HEK293T (cell line): ENCODE results near the gene GRK7.

Experiments
- CTBP1 ChIP-seq: fragments of 450-650 bp; IDR thresholded peaks from 2 replicates; pipeline ENCODE4 v1.6.1; 2016; ENCODE audit warnings: borderline replicate concordance
- ELF4 ChIP-seq: fragments of 450-650 bp; IDR thresholded peaks from 2 replicates; pipeline ENCODE4 v1.6.1; 2017; ENCODE audit warnings: antibody characterized with exemption
- FOXA1 ChIP-seq: fragments of 450-650 bp; IDR thresholded peaks from 2 replicates; pipeline ENCODE4 v1.6.1; 2016; ENCODE audit warnings: mild to moderate bottlenecking
- FOXK2 ChIP-seq: fragments of 450-650 bp; IDR thresholded peaks from 2 replicates; pipeline ENCODE4 v1.6.1; 2016; ENCODE audit warnings: mild to moderate bottlenecking
- FOXM1 ChIP-seq: fragments of 450-650 bp; IDR thresholded peaks from 2 replicates; pipeline ENCODE4 v1.6.1; 2017; ENCODE audit warnings: mild to moderate bottlenecking, borderline replicate concordance
- SP1 ChIP-seq: fragments of 450-650 bp; IDR thresholded peaks from 2 replicates; pipeline ENCODE4 v1.6.1; 2017
- SUZ12 ChIP-seq: fragments of 450-650 bp; IDR thresholded peaks from 2 replicates; pipeline ENCODE4 v1.6.1; 2016; ENCODE audit warnings: mild to moderate bottlenecking
- TARDBP ChIP-seq: fragments of 450-650 bp; IDR thresholded peaks from 2 replicates; pipeline ENCODE4 v1.6.1; 2016
- ZNF384 ChIP-seq: fragments of 450-650 bp; IDR thresholded peaks from 2 replicates; pipeline ENCODE4 v1.6.1; 2016

GRCh38 chr3:141737093-141737492 lies 26.1 kb upstream of the GRK7 start:
- TF ChIP-seq ELF4: no peak
- no peak for TF ChIP-seq SP1
- no peak for TF ChIP-seq TARDBP
- no peak for TF ChIP-seq FOXK2
- TF ChIP-seq FOXA1: no peak
- no peak for TF ChIP-seq CTBP1
- TF ChIP-seq FOXM1: no peak
- no peak for TF ChIP-seq ZNF384
- no peak for TF ChIP-seq SUZ12
